Stomach (tissue), 9 donors: ENCODE results near the gene CD59. TPM values are rescaled to one million over a fixed set of nuclear protein-coding genes. Genes with fewer than 3 reads are reported as not detected.

Source experiments
- DNase-seq, 2 donors: peaks; one replicate each; pipeline versions ENCODE4 v3.0.0 to v3.0.0-alpha.2; 2013 to 2019
- H3K27ac ChIP-seq, 5 donors: fragments of 200-600 bp in 4 of 5; sonication (generic) in 4 of 5; one replicate each; pipeline ENCODE4 v1.5.1; 2013 to 2019; ENCODE audit warnings: mild to moderate bottlenecking in 1 of 5, moderate library complexity in 1 of 5
- H3K27me3 ChIP-seq, 3 donors: fragments of 200-600 bp; sonication (generic); one replicate each; pipeline ENCODE4 v1.5.1; 2017 to 2019; ENCODE audit warnings: mixed run types in 1 of 3
- H3K36me3 ChIP-seq, 4 donors: fragments of 200-600 bp; sonication (generic); 1 replicate in 3 of 4; 2 replicates in 1 of 4; pipeline ENCODE4 v1.5.1; 2016 to 2019
- H3K4me1 ChIP-seq, 4 donors: fragments of 200-600 bp; sonication (generic); one replicate each; pipeline ENCODE4 v1.5.1; 2016 to 2019
- H3K4me3 ChIP-seq, 4 donors: fragments of 200-600 bp; sonication (generic) in 3 of 4; one replicate each; pipeline ENCODE4 v1.5.1; 2016 to 2019; ENCODE audit warnings: mild to moderate bottlenecking in 1 of 4
- H3K9me3 ChIP-seq, 4 donors: fragments of 200-600 bp; sonication (generic); one replicate each; pipeline ENCODE4 v1.5.1; 2016 to 2019
- CTCF ChIP-seq, 7 experiments: fragments of 450-650 bp in 4 of 7; fragments of 200-600 bp in 3 of 7; sonication (generic) in 3 of 7; IDR thresholded peaks; one replicate each; pipeline ENCODE4 v1.5.1; 2016 to 2019; ENCODE audit warnings: antibody characterized with exemption in 7 of 7, control low read depth in 2 of 7, mild to moderate bottlenecking in 1 of 7
- EP300 ChIP-seq: sonication (generic); formaldehyde crosslinking; IDR thresholded peaks from one replicate; pipeline ENCODE4 v1.6.1; 2017; ENCODE audit warnings: antibody characterized with exemption
- POLR2A ChIP-seq, 4 donors: fragments of 450-650 bp; IDR thresholded peaks; one replicate each; pipeline ENCODE4 v1.6.1; 2016; ENCODE audit warnings: antibody characterized with exemption in 4 of 4, control low read depth in 2 of 4, mild to moderate bottlenecking in 1 of 4, moderate library complexity in 1 of 4
- POLR2AphosphoS5 ChIP-seq, 3 donors: sonication (generic); formaldehyde crosslinking; IDR thresholded peaks; one replicate each; pipeline ENCODE4 v1.6.1; 2016; ENCODE audit warnings: antibody characterized with exemption in 3 of 3
- WGBS, 5 donors: extraction: QIAGEN DNeasy Blood & Tissue Kit in 3 of 5; methylation state at CpG; one replicate each; pipeline versions ENCODE4 v1.1.5 to v1.1.7; 2013 to 2018; 5-methylcytosine and 5-hydroxymethylcytosine counted together
- intact Hi-C: fragments of 100-400 bp; cut with DNase I; formaldehyde crosslinking; loops from one replicate; pipeline ENCODE4 v1.15.1; 2023; ENCODE audit warnings: low total_unique reads
- polyA plus RNA-seq, 3 donors: library from polyadenylated mRNA; stranded (reverse); fragments of 200-250 nt; gene quantifications; one replicate each; pipeline ENCODE4 v1.2.3, GENCODE V29; 2013
- total RNA-seq, 5 donors: library from RNA; depleted of rRNA; stranded (reverse); fragments of >200 nt; gene quantifications; one replicate each; pipeline versions ENCODE4 v1.1.0 to v1.2.3, GENCODE V29; 2014 to 2016
- donor health status: healthy with polysubstance abuse.
- donor health status: Bipolar disorder and iron deficiency.
- donor health status: healthy.

The CD59 gene
- total and polyA plus RNA-seq, 8 donors: 6.4 to 225 (median 138) TPM

GRCh38 chr11:33690290-33691065, 45.7 kb downstream of the CD59 start:
- WGBS, 5 donors: 27 to 38% (median 29%) methylated on average over 8 of the region's 8 CpGs
- Histone ChIP-seq H3K4me1 (peaks cover 40 to 67% (median 50%) of the 10 kb centered on the region in 4 donors), H3K36me3 (no peaks in the 10 kb centered on the region), H3K27ac (peak overlapping the region; percentile 69 to 94 (median 86)), H3K9me3 (peaks cover 0 to 6% (median 4%) of the 10 kb centered on the region in 4 donors), H3K27me3 (no peaks in the 10 kb centered on the region), H3K4me3 (no peak overlapping the region)
- DNase-seq: peak; percentile 51 to 60
- peak; percentile 54 to 89 (median 67) for TF ChIP-seq POLR2AphosphoS5 (IDR thresholded peaks at IDR 0.05)
- no peak for TF ChIP-seq CTCF (IDR thresholded peaks at IDR 0.05)
- TF ChIP-seq EP300: peak; percentile 37
- intact Hi-C loops: no loop called here

- intact Hi-C loops: loop anchor here (10.0 kb wide), 2 partner anchors 145 to 325 kb away; no protein-coding TSS in a partner anchor
- Histone ChIP-seq H3K4me1 (peaks cover 37 to 57% (median 43%) of the 10 kb centered on the region in 4 donors), H3K4me3 (no peak overlapping the region), H3K27ac (peak overlapping the region; percentile 37 to 94 (median 86)), H3K27me3 (no peaks in the 10 kb centered on the region), H3K36me3 (no peaks in the 10 kb centered on the region), H3K9me3 (peaks cover 0 to 6% (median 4%) of the 10 kb centered on the region in 4 donors)
- 87 to 97% (median 95%) methylated on average over 8 of the region's 8 CpGs for WGBS, 5 donors
- no peak for TF ChIP-seq EP300
- DNase-seq: no peak
Observed at GRCh38 chr11:33689501-33689900, 46.7 kb downstream of the CD59 start.

GRCh38 chr11:33689085-33689484, 47.1 kb downstream of the CD59 start:
- H3K36me3 ChIP-seq: no peaks in the 10 kb centered on the region
- H3K27ac ChIP-seq: peak overlapping the region; percentile 37 to 94 (median 86)
- no peak for DNase-seq

GRCh38 chr11:33687733-33688479, 48.3 kb downstream of the CD59 start:
- H3K9me3 ChIP-seq: peaks cover 0 to 6% (median 4%) of the 10 kb centered on the region in 4 donors
- H3K4me3 ChIP-seq: no peak overlapping the region
- DNase-seq: peak in 1 of 2 donors; percentile 84
- WGBS, 5 donors: 48 to 59% (median 55%) methylated on average over 2 of the region's 2 CpGs
- H3K27me3 ChIP-seq: no peaks in the 10 kb centered on the region
- H3K4me1 ChIP-seq: peaks cover 24 to 41% (median 32%) of the 10 kb centered on the region in 4 donors
- intact Hi-C loops: loop anchor here (10.0 kb wide), 2 partner anchors 143 to 323 kb away; no protein-coding TSS in a partner anchor
- H3K36me3 ChIP-seq: no peaks in the 10 kb centered on the region
- TF ChIP-seq CTCF (IDR thresholded peaks at IDR 0.05): peak in 5 of 7 experiments; percentile 19 to 55 (median 45)
- no peak for TF ChIP-seq POLR2AphosphoS5 (IDR thresholded peaks at IDR 0.05)
- H3K27ac ChIP-seq: no peak overlapping the region

More at GRCh38 chr11:33689085-33689484, 47.1 kb downstream of the CD59 start:
- 70 to 79% (median 76%) methylated on average over 4 of the region's 4 CpGs for WGBS, 5 donors
- intact Hi-C loops: loop anchor here (10.0 kb wide), 2 partner anchors 144 to 324 kb away; no protein-coding TSS in a partner anchor
- H3K27me3 ChIP-seq: no peaks in the 10 kb centered on the region
- peaks cover 33 to 53% (median 41%) of the 10 kb centered on the region in 4 donors for H3K4me1 ChIP-seq
- no peak overlapping the region for H3K4me3 ChIP-seq
- TF ChIP-seq POLR2AphosphoS5 (IDR thresholded peaks at IDR 0.05) (peak in 1 of 3 donors; percentile 6), POLR2A (IDR thresholded peaks at IDR 0.05) (no peak)
- H3K9me3 ChIP-seq: peaks cover 0 to 6% (median 4%) of the 10 kb centered on the region in 4 donors

GRCh38 chr11:33685082-33685481, 51.1 kb downstream of the CD59 start:
- Histone ChIP-seq H3K27me3 (peaks cover 0 to 10% (median 0%) of the 10 kb centered on the region in 3 donors), H3K27ac (no peak overlapping the region), H3K9me3 (peaks cover 0 to 6% (median 4%) of the 10 kb centered on the region in 4 donors), H3K4me1 (peaks cover 0 to 16% (median 4%) of the 10 kb centered on the region in 4 donors), H3K4me3 (no peak overlapping the region), H3K36me3 (no peaks in the 10 kb centered on the region)
- intact Hi-C loops: loop anchor here (10.0 kb wide), 2 partner anchors 140 to 320 kb away; no protein-coding TSS in a partner anchor
- DNase-seq: no peak
- 66 to 93% (median 75%) methylated on average over 3 of the region's 3 CpGs for WGBS, 5 donors
- TF ChIP-seq POLR2A (IDR thresholded peaks at IDR 0.05) (no peak), POLR2AphosphoS5 (IDR thresholded peaks at IDR 0.05) (no peak), EP300 (no peak), CTCF (IDR thresholded peaks at IDR 0.05) (no peak)
